ENCODE data around the gene ANKRD40CL. TPM values are rescaled to one million over a fixed set of nuclear protein-coding genes. Genes with fewer than 3 reads are reported as not detected.

ANKRD40CL gene
- total RNA-seq, 2 donors from 2014 or later: 63.4 to 75.8 TPM

GRCh38 chr17:50766222-50767023 is 895 bp downstream of the ANKRD40CL start:
- intact Hi-C loops (cut with DNase I, micrococcal nuclease): no loop called here
- DNase-seq: peak; percentile 58 to 60
- ATAC-seq: peak; percentile 43

GRCh38 chr17:50765454-50766221 is 1.7 kb downstream of the ANKRD40CL start:
- intact Hi-C loops (cut with DNase I, micrococcal nuclease): no loop called here
- ATAC-seq (peak; percentile 54), DNase-seq (peak; percentile 72 to 79)

- intact Hi-C loops (cut with DNase I, micrococcal nuclease): no loop called here
- no peak for ATAC-seq
- no peak for DNase-seq
Observed at GRCh38 chr17:50764734-50765149, 2.6 kb downstream of the ANKRD40CL start.

DNA sequence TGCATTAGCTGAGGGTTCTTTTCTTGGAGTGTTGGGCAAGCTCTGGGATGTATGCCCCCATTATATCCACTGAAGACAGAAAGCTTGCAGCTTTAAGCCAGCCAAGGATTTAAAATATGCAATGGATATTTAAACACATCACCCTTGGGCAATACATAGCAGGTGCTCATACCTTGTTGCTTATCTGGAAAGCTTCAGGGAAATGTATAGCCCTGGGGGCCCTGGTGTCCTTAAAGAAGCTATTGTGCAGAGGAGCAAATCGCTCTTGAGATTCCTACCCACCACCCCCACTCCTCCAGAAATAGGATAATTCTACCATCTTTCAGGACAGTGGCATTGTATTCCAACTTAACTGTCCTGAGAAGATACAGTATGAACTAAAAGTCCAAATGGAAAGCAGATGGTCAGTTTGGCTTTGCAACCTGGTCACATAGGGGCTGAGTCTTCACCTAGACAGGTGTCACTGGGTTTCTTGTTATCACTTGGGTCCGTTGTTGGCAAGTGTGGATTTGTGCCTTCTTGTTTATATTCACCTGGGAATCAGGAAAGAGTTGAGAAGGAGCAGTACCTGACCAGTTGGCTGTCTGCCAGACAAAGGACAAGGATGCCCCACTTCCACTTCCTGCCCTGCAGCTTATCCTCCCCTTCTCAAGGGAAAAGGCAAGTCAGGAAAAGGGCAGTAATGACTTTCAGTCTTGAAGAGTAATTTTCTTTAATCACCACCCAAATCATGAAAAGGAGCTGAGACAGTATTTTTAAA is 3.4 kb downstream of the ANKRD40CL start:
- DNase-seq (peak; percentile 61 to 65), ATAC-seq (no peak)
- intact Hi-C loops (cut with DNase I, micrococcal nuclease): no loop called here

- intact Hi-C loops (cut with DNase I, micrococcal nuclease): no loop called here
- no peak for ATAC-seq
Observed at GRCh38 chr17:50762177-50762576, 5.1 kb downstream of the ANKRD40CL start.

DNA sequence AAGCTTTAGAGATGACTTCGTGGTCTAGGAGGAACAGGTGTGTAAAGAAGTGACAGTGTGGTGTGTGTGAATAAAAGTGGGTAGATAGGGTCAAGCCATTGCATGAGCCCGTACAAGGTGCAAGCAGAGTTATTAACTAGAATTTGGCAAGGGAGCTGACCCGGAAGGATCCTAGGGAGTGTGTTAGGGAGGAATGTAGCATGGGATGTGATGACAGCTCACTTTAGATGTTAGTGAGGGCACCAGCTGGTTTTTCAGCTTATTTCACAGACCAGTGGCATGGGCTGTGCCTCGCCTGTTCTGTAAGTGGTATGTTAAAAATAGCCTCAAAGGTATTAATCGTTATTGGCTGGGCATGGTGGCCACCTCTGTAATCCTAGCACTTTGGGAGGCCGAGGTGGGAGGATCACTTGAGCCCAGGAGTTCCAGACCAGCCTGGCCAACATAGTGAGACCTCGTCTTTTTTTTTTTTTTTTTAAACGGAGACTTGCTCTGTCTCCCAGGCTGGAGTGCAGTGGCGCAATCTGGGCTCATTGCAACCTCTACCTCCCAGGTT is 8.3 kb downstream of the ANKRD40CL start:
- intact Hi-C loops (cut with DNase I, micrococcal nuclease): no loop called here
- ATAC-seq: peak; percentile 13

More at GRCh38 chr17:50762177-50762576, 5.1 kb downstream of the ANKRD40CL start:
- no peak for DNase-seq

DNA sequence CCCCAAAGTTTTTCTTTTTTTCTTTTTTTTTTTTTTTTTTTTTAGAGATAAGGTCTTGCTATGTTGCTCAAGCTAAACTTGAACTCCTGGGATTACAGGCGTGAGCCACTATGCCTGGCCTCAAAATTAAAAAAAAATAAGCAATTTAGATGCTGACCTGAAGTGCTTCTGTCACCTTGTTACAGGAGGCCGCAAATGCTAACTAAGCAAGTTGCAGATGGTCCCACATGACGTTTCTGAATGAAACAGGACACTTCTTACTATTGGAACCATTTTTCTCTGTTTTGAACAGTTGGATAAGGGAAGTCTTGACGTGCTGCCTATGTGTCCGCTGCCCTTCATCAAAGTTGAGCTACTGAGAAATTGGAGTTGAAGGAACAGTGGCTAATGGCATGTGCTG is 8.8 kb downstream of the ANKRD40CL start:
- ATAC-seq (no peak), DNase-seq (no peak)
- intact Hi-C loops (cut with DNase I, micrococcal nuclease): no loop called here

More for the DNA sequence above, 8.3 kb downstream of the ANKRD40CL start:
- DNase-seq: no peak

GRCh38 chr17:50754521-50754920 is 12.8 kb downstream of the ANKRD40CL start:
- intact Hi-C loops (cut with DNase I, micrococcal nuclease): no loop called here
- no peak for DNase-seq
- no peak for ATAC-seq

DNA sequence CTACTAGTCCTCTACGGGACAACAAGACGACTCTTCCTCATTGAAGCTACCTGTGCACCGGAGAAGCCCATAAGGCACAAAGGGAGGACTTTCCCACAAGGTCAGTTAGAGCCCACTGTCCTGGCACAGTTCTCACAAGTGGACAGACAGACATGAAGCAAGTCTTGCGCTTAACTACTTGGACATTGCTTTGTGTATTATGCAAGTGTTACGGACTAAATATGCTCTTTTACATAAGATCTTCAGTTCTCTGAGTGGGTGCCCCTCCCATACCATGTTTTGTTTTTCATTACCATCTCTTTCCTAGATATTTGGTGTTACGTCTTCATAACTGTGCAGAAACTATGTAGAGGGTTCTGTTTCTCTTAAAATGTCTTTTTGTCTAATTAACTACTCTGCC is 18.1 kb downstream of the ANKRD40CL start:
- DNase-seq: no peak
- intact Hi-C loops (cut with DNase I, micrococcal nuclease): loop anchor here in 1 of 2 donors (10.0 kb wide), 1 partner anchor 226 kb away; no protein-coding TSS in a partner anchor
- ATAC-seq: no peak

DNA sequence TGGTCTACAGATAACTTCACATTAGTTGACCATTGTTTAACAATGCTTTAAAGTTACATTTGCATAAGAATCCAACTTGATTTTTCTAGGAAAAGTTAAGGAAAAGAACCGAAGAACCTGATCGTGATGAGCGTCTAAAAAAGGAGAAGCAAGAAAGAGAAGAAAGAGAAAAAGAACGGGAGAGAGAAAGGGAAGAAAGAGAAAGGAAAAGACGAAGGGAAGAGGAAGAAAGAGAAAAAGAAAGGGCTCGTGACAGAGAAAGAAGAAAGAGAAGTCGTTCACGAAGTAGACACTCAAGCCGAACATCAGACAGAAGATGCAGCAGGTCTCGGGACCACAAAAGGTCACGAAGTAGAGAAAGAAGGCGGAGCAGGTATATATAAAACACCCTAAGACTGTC is 21.7 kb downstream of the ANKRD40CL start:
- intact Hi-C loops (cut with DNase I, micrococcal nuclease): loop anchor here in 1 of 2 donors (10.0 kb wide), 1 partner anchor 229 kb away; no protein-coding TSS in a partner anchor
- ATAC-seq (no peak), DNase-seq (no peak)

DNA sequence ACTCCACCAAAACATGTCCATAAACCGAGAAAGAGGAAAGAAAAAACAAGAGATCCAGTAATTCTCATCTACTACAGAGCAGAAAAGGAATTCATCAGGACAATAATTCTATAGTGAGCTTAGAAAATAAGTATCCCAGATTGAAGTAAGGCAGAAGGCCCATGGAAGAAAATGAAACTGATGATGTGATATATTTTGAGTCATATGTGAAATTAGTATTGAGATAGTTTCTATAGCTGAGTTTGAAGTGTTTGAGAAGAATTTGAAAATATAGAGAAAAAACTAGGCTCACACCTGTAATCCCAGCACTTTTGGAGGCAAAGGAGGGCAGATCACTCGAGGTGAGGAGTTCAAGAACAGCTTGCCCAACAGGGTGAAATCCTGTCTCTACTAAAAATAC is 28.2 kb downstream of the ANKRD40CL start:
- no peak for ATAC-seq
- DNase-seq: no peak
- intact Hi-C loops (cut with DNase I, micrococcal nuclease): no loop called here

DNA sequence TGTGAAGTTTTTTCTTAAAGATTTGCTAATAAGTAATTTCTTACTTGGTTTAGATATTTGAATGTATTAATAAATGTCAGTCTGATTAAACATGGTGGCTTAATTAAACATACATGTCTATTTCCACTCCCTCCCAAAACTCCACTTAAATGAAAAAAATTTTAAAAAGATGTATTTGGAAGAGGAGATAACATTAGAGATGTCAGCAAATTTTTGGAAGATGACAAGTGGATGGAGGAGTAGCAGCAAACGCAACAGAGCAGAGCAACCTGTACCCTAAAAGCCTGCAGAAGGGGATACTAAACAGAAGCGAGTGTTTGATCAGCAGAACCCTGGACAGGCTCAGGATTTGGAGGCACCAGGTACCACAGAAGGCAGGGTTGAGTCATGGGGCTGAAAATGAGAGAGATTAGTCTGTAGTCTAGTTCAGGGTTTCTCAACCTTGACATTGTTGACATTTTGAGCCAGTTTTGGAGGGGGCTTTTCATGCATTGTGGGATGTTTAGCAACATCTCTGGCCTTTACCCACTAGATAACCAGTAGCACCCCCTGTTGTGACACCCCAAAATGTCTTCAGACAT is 30.1 kb downstream of the ANKRD40CL start:
- no peak for ATAC-seq
- intact Hi-C loops (cut with DNase I, micrococcal nuclease): no loop called here
- no peak for DNase-seq

GRCh38 chr17:50735287-50735686 is 32.0 kb downstream of the ANKRD40CL start:
- intact Hi-C loops (cut with DNase I, micrococcal nuclease): no loop called here
- ATAC-seq (peak; percentile 18), DNase-seq (no peak)

DNA sequence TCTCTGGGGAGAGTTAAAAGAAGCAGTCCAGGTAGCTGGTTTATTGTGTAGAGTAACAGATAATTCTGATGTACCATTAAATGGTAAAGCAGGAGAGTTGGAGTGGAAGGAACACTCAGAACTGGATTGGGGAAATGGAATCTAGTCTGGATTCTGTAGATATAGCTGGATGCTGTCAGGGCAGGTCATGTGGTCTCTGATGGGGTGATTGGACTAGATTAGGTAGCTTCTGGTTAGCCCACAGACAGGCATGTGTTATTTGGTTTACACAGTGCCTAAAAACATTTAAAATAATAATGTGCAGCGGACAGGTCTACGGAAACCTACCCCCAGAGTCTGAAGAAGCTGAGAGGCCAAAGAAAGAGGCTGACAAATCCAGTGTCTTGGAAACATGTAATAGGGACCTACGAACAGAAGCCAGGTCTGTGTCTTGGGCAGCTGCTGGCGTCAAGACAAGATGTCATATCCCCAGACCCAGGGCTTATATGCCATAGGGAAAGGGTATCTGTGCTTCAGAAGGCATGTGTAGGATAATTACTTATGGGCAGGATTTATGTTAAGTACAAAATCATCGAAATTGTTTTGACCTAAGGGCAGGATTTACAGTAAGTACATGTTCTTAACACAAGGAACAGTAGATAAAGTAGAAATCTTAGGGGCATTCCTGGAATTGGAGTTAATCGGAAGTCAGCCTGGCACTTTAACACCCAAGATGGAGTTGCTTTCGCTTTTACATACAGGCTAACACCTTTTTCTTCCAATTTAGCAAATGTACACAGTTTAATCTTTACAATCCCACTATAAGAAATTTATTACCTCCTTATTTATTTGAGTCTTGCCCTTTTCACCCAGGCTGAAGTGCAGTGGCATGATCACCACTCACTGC is 35.5 kb downstream of the ANKRD40CL start:
- intact Hi-C loops (cut with DNase I, micrococcal nuclease): no loop called here
- ATAC-seq (peak; percentile 47), DNase-seq (no peak)

DNA sequence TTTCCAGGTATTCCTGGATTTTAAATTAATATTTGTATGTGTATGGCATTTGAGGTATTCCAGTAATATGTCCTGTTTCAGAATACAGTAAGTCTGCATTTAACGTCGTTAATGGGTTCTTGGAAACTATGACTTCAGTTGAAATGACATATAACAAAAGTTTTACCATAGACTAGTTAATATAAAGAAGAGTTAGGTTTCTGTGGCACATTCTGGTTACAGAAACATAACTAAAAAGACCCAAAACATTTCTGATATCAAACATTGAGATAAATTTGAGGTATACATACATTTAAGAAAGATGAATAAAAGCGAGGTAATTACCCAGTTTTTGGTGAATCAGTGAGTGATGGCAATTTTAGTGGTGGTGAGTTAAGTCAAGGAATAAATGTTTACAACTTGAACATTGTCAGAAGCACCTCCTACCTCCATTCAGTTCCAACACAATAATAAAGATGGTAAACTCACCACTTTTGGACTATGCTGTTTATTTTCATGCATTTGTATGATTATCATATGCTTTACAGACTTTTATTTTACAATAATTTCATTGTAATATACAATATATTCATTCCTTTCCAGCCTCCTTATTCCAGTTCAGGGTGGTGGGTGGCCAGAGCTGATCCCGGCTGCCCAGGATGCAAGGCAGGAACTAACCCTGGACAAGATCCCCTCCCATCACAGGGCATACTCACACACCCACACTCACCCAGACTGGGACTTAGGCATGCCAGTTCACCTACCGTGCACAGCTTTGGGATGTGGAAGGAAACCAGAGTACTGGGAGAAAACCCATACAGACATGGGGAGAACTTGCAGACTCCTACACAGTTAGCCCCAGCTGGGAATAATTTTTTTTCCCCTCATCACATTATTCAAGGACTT is 38.2 kb downstream of the ANKRD40CL start:
- no peak for ATAC-seq
- DNase-seq: no peak
- intact Hi-C loops (cut with DNase I, micrococcal nuclease): no loop called here

DNA sequence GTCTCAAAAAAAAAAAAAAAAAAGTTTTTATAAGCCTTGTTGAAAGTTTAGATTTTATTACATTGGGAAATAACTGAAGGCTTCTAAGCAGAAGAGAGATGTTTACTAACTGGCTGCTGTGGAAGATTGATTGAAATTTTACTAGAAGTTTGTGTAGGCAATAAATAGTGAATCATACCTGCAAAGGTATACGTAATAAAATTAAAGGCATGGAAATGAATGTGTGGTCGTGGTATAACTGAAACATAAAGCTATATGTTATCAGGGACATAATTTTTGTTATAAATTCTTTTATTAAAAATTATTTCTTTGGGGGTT is 39.2 kb downstream of the ANKRD40CL start:
- intact Hi-C loops (cut with DNase I, micrococcal nuclease): no loop called here
- ATAC-seq: no peak
- no peak for DNase-seq
